SK-N-MC (cell line): ENCODE data around the gene POLE4.

Source experiments
- EZH2 ChIP-seq: fragments of 200-600 bp; sonication (generic); IDR thresholded peaks from one replicate; pipeline ENCODE4 v1.6.1; 2017; ENCODE audit warnings: antibody characterized with exemption
- FOXP2 ChIP-seq: optimal IDR thresholded peaks from 2 replicates; pipeline ENCODE3; 2011; ENCODE audit warnings: mild to moderate bottlenecking, moderate library complexity; ENCODE audit not compliant: insufficient read depth; ENCODE audit errors: extremely low read length, control extremely low read depth
- POLR2AphosphoS5 ChIP-seq: IDR thresholded peaks from 2 replicates; pipeline ENCODE4 v1.6.1; 2012; ENCODE audit warnings: mild to moderate bottlenecking, low read depth, low read length, borderline replicate concordance

DNA sequence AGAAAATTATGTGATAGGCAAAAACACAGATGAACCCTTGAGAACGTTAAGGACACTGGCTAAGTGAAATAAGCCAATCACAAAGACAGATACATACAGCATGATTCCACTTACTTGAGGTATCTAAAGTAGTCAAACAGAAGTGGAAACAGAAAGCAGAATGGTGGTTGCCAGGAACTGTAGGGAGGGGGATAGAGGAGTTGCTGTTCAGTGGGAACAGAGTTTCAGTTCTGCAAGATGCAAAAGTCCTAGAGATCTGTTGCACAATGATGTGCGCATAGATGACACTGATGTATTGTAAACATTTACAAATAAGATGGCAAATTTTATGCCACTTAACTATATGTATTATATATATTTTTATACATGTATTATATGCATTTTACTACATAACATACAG, 59.7 kb downstream of the POLE4 start:
- TF ChIP-seq POLR2AphosphoS5 = no peak
- TF ChIP-seq EZH2 = no peak
- no peak for TF ChIP-seq FOXP2
